Limb (tissue), 2 donors: ENCODE data around the gene NT5DC1.

ENCODE experiments used
- DNase-seq, 2 donors: peaks; one replicate each; pipeline ENCODE4 v3.0.0-alpha.2; 2016; ENCODE audit errors: extremely low spot score in 2 of 2

Gene NT5DC1

GRCh38 chr6:116238083-116238482 lies 137.4 kb downstream of the NT5DC1 start:
- DNase-seq, result no peak

DNA sequence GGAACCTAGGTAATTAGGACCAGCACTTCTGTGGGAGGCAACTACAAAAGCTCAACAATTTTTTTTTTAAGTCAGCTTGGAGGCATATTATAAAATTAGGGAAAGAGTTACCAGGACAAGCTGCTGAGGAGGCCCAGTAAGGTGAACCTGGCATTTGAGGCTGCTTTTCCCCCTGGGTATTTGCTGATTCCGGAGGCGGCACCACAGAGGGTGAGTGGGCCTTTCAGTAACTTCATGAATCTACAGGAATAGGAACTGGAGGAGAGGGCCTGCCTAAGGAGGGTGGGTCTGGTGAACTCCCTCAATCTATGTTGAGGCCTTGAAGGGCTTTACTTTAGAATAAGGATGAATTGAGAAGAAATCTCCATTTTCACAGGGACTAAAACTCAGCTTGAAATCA lies 138.6 kb downstream of the NT5DC1 start:
- no peak for DNase-seq

DNA sequence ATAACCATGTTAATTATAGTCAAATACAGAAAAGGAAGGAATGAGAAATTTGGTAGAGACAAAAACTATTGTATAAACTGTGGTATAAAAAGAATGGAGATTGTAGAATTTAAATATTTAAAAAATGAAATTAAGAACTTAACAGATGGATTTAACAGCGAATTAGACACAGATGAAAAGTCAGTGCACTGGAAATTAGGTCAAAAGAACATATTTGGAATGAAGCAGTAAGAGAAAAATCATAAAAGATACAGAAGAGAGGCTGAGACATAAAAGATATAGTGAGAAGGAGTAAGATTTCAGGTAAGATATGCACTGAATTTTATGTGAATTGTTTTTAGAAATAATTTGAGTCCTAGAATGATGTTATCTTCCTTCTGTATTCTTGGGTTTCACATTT lies 139.2 kb downstream of the NT5DC1 start:
- no peak for DNase-seq

- no peak for DNase-seq
Observed at GRCh38 chr6:116244284-116244683, 143.6 kb downstream of the NT5DC1 start.

GRCh38 chr6:116246089-116246488 lies 145.4 kb downstream of the NT5DC1 start:
- DNase-seq, result no peak

DNA sequence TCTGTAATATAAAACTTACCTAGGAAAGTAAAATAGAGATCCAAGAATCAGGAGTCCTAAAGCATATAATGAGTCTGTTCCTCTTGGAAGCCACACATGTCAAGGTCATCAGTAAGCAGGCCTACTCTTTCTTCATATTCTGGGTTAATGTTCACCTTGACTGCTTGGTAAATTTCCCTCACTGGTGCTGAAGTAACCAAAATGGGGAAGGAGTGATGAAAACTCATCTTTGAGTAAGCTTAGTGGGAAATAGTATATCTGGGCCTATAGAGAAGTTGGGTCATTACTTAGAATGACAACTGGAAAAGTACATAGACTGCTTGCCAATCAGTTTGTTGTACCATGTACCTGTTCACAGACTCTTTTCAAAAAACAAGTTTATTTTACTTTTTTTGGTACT lies 146.6 kb downstream of the NT5DC1 start:
- DNase-seq, result no peak

GRCh38 chr6:116248577-116248976 lies 147.9 kb downstream of the NT5DC1 start:
- DNase-seq, result no peak

GRCh38 chr6:116251568-116252384 lies 151.1 kb downstream of the NT5DC1 start:
- no peak for DNase-seq

GRCh38 chr6:116253188-116253504 lies 152.5 kb downstream of the NT5DC1 start:
- no peak for DNase-seq

GRCh38 chr6:116253505-116254296 lies 153.0 kb downstream of the NT5DC1 start, which contains the start of gene TSPYL4:
Gene TSPYL4 (minus strand): TSS chr6:116254075. CDS start chr6:116254008, 67 bp downstream.
- DNase-seq, result peak; percentile 95 to 96

GRCh38 chr6:116254297-116255056 lies 153.8 kb downstream of the NT5DC1 start:
- DNase-seq, result no peak

- DNase-seq, result peak in 1 of 2 donors; percentile 30
Observed at GRCh38 chr6:116255246-116255800, 154.7 kb downstream of the NT5DC1 start.

- no peak for DNase-seq
Observed at GRCh38 chr6:116256694-116257093, 156.0 kb downstream of the NT5DC1 start.

GRCh38 chr6:116258520-116258919 lies 157.9 kb downstream of the NT5DC1 start:
- no peak for DNase-seq

- no peak for DNase-seq
Observed at GRCh38 chr6:116263353-116263752, 162.7 kb downstream of the NT5DC1 start.

- DNase-seq, result no peak
Observed at GRCh38 chr6:116265041-116265829, 164.6 kb downstream of the NT5DC1 start.

- DNase-seq, result no peak
Observed at GRCh38 chr6:116266803-116267202, 166.2 kb downstream of the NT5DC1 start.

GRCh38 chr6:116267836-116268588 lies 167.4 kb downstream of the NT5DC1 start:
- no peak for DNase-seq

DNA sequence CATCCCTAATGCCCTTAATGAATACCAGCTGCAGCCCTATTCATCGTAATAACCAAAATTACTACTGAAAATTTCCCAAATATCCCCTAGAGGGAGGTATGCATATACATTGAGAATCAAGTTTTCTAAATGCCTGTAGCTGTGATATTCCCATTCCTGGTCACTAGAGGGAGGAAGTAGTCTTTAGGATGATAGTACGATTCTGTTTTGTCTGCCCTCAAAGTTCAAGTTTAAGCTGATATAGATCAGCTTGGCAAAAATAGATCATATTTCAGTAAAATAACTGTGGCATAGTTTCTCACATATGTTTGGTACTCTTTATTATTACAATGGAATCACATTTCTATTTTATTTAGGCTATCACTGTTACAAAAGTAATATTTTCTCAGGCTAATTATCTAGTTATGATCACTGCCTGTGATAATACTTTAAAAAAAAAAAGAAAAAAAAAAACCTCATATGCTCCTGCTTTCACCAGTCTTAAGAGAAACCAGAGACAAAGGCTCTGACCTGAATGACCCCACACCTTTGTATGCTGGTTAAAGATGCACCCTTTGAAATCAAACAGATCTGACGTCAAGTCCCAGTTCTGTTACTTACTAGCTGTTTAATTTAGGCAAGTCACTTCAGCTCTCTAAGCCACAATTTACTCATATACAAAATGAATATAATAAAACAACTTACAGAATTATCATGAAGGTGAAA lies 168.1 kb downstream of the NT5DC1 start:
- DNase-seq, result peak in 1 of 2 donors; percentile 93
